SK-N-SH (cell line): Measurements from ENCODE around the gene OSBPL10. TPM values are rescaled to one million over a fixed set of nuclear protein-coding genes. Genes with fewer than 3 reads are reported as not detected.

ENCODE experiments used
- CTCF ChIA-PET: fragments of 300-600, 350-600 bp; formaldehyde crosslinking; extraction: SDS; loops from one replicate; lab custom pipeline; 2021; lab: Yijun Ruan, JAX
- POLR2A ChIA-PET: fragments of 350-600 bp; sonication (Branson Sonifier 250); formaldehyde crosslinking; extraction: SDS; loops from one replicate; lab custom pipeline; 2020; ENCODE audit warnings: antibody characterized with exemption, inconsistent platforms; lab: Yijun Ruan, JAX
- DNase-seq: peaks from one replicate; pipeline ENCODE4 v3.0.0; 2012
- H2AFZ ChIP-seq: fragments of 200-600 bp; sonication (generic); 2 replicates; pipeline ENCODE4 v1.8.1; 2016; ENCODE audit warnings: antibody characterized with exemption, mild to moderate bottlenecking, low read depth
- H3F3A ChIP-seq: fragments of 200-600 bp; sonication (generic); replicated peaks from 2 replicates; pipeline ENCODE3; 2016; ENCODE audit warnings: antibody characterized with exemption, mild to moderate bottlenecking; ENCODE audit not compliant: insufficient read depth
- H3K27ac ChIP-seq, 2 experiments: fragments of 200-500 bp in 1 of 2; fragments of 200-600 bp in 1 of 2; sonication (Bioruptor generic) in 1 of 2; sonication (generic), shearing (Covaris generic) in 1 of 2; 2 replicates each; pipeline versions ENCODE4 v1.5.1 to v1.6.1; 2014 to 2016; ENCODE audit warnings: low read depth in 2 of 2, inconsistent platforms in 1 of 2, low read length in 1 of 2, mild to moderate bottlenecking in 1 of 2, mixed read lengths in 1 of 2
- H3K27me3 ChIP-seq: fragments of 200-600 bp; sonication (generic), shearing (Covaris generic); 2 replicates; pipeline ENCODE4 v1.6.1; 2016; ENCODE audit warnings: mixed run types; ENCODE audit not compliant: insufficient read depth
- H3K36me3 ChIP-seq, 2 experiments: fragments of 200-500 bp in 1 of 2; fragments of 200-600 bp in 1 of 2; sonication (Bioruptor generic) in 1 of 2; sonication (generic) in 1 of 2; replicated peaks in 1 of 2; 2 replicates each; pipeline versions ENCODE3 to v1.5.1; 2014 to 2016; ENCODE audit warnings: low read length in 1 of 2, mild to moderate bottlenecking in 1 of 2; ENCODE audit not compliant: insufficient read depth in 2 of 2, control insufficient read depth in 1 of 2
- H3K4me1 ChIP-seq, 2 experiments: fragments of 200-500 bp in 1 of 2; fragments of 200-600 bp in 1 of 2; sonication (Bioruptor generic) in 1 of 2; sonication (generic), shearing (Covaris generic) in 1 of 2; 2 replicates each; pipeline versions ENCODE4 v1.5.1 to v1.6.1; 2014 to 2016; ENCODE audit warnings: low read depth in 1 of 2, low read length in 1 of 2, mixed run types in 1 of 2; ENCODE audit not compliant: insufficient read depth in 2 of 2, control insufficient read depth in 1 of 2
- H3K4me2 ChIP-seq: fragments of 200-600 bp; sonication (generic), shearing (Covaris generic); 2 replicates; pipeline ENCODE4 v1.6.1; 2017; ENCODE audit warnings: mixed run types
- H3K4me3 ChIP-seq, 2 experiments: fragments of 200-500 bp in 1 of 2; fragments of 200-600 bp in 1 of 2; sonication (Bioruptor generic) in 1 of 2; sonication (generic), shearing (Covaris generic) in 1 of 2; 2 replicates each; pipeline versions ENCODE4 v1.5.1 to v1.8.1; 2014 to 2016; ENCODE audit warnings: low read depth in 2 of 2, inconsistent platforms in 1 of 2, low read length in 1 of 2, mild to moderate bottlenecking in 1 of 2, mixed read lengths in 1 of 2, moderate library complexity in 1 of 2
- H3K79me2 ChIP-seq: fragments of 200-600 bp; sonication (generic); 2 replicates; pipeline ENCODE4 v1.8.1; 2017; ENCODE audit warnings: mild to moderate bottlenecking; ENCODE audit not compliant: insufficient read depth
- H3K9ac ChIP-seq: fragments of 200-600 bp; sonication (generic); 2 replicates; pipeline ENCODE4 v1.6.1; 2017; ENCODE audit warnings: mixed run types
- H3K9me2 ChIP-seq: fragments of 200-600 bp; sonication (generic); 2 replicates; pipeline ENCODE4 v1.6.1; 2017; ENCODE audit warnings: mixed run types
- H3K9me3 ChIP-seq: fragments of 200-600 bp; sonication (generic); 2 replicates; pipeline ENCODE4 v1.6.1; 2017; ENCODE audit warnings: mixed run types, mild to moderate bottlenecking, moderate library complexity
- H4K20me1 ChIP-seq: fragments of 200-600 bp; sonication (generic); 2 replicates; pipeline ENCODE4 v1.6.1; 2017; ENCODE audit warnings: mild to moderate bottlenecking, mixed run types; ENCODE audit not compliant: insufficient read depth
- EP300 ChIP-seq, 2 experiments: IDR thresholded peaks; 2 replicates each; pipeline versions ENCODE4 v1.4.0 to v1.6.1; 2012; ENCODE audit warnings: borderline replicate concordance in 1 of 2, low read depth in 1 of 2, low read length in 1 of 2
- EZH2phosphoT487 ChIP-seq: fragments of 200-600 bp; sonication (generic); IDR thresholded peaks from 2 replicates; pipeline ENCODE4 v1.6.1; 2017; ENCODE audit warnings: low read depth, mixed run types, mild to moderate bottlenecking, antibody characterized with exemption, moderate library complexity, borderline replicate concordance
- FOSL2 ChIP-seq: IDR thresholded peaks from 2 replicates; pipeline ENCODE4 v1.4.0; 2012; ENCODE audit warnings: low read depth, mild to moderate bottlenecking, moderate library complexity, borderline replicate concordance
- FOXJ3 ChIP-seq: sonication (generic); formaldehyde crosslinking; IDR thresholded peaks from 2 replicates; pipeline ENCODE4 v1.5.1; 2020; ENCODE audit warnings: mild to moderate bottlenecking, missing genetic modification reagents
- GATA2 ChIP-seq: sonication (generic); formaldehyde crosslinking; IDR thresholded peaks from 2 replicates; pipeline ENCODE4 v1.5.0; 2020; ENCODE audit warnings: mild to moderate bottlenecking, missing genetic modification reagents
- MXI1 ChIP-seq: IDR thresholded peaks from 2 replicates; pipeline ENCODE4 v1.6.1; 2012; ENCODE audit warnings: mild to moderate bottlenecking, low read depth, low read length, improper control_type of control experiment
- NRF1 ChIP-seq: IDR thresholded peaks from 2 replicates; pipeline ENCODE4 v1.6.1; 2012; ENCODE audit warnings: low read depth, mild to moderate bottlenecking, low read length
- RXRA ChIP-seq: IDR thresholded peaks from 2 replicates; pipeline ENCODE4 v1.4.0; 2012; ENCODE audit warnings: low read depth, mild to moderate bottlenecking, borderline replicate concordance
- TAF1 ChIP-seq: IDR thresholded peaks from 2 replicates; pipeline ENCODE4 v1.6.1; 2012; ENCODE audit warnings: low read depth, mild to moderate bottlenecking, low read length, moderate library complexity, borderline replicate concordance
- TCF12 ChIP-seq: IDR thresholded peaks from 2 replicates; pipeline ENCODE4 v1.4.0; 2012
- TEAD4 ChIP-seq: IDR thresholded peaks from 2 replicates; pipeline ENCODE4 v1.4.0; 2012; ENCODE audit warnings: mild to moderate bottlenecking, borderline replicate concordance; ENCODE audit not compliant: insufficient read depth
- WGBS: methylation state at CpG from one replicate; pipeline ENCODE4 v1.1.6; 2017; ENCODE audit warnings: low lambda C conversion rate; 5-methylcytosine and 5-hydroxymethylcytosine counted together
- polyA plus RNA-seq, 3 experiments: library from polyadenylated mRNA; depleted of rRNA; stranded (reverse); fragments of >200 nt; gene quantifications; 2 replicates each; pipeline ENCODE4 v1.2.3, GENCODE V29; 2012
- TF ChIP-seq, protein P1 (sequence below): IDR thresholded peaks from 2 replicates; pipeline ENCODE4 v1.4.0; 2012; ENCODE audit warnings: low read depth
- TF ChIP-seq, protein P2 (sequence below): fragments of 200-600 bp; sonication (generic); IDR thresholded peaks from 2 replicates; pipeline ENCODE4 v1.6.1; 2017; ENCODE audit warnings: antibody characterized with exemption, mild to moderate bottlenecking, moderate library complexity
- TF ChIP-seq, protein P3 (sequence below): IDR thresholded peaks from 2 replicates; pipeline ENCODE4 v1.4.0; 2012; ENCODE audit warnings: low read depth, borderline replicate concordance
- TF ChIP-seq, protein P4 (sequence below): IDR thresholded peaks from 2 replicates; pipeline ENCODE4 v1.6.1; 2012; ENCODE audit warnings: mild to moderate bottlenecking, low read depth, low read length, moderate library complexity

OSBPL10 gene
- polyA plus RNA-seq, 1 of the 3 experiments (the other 2 are of a cell fraction): 0.12 TPM

DNA sequence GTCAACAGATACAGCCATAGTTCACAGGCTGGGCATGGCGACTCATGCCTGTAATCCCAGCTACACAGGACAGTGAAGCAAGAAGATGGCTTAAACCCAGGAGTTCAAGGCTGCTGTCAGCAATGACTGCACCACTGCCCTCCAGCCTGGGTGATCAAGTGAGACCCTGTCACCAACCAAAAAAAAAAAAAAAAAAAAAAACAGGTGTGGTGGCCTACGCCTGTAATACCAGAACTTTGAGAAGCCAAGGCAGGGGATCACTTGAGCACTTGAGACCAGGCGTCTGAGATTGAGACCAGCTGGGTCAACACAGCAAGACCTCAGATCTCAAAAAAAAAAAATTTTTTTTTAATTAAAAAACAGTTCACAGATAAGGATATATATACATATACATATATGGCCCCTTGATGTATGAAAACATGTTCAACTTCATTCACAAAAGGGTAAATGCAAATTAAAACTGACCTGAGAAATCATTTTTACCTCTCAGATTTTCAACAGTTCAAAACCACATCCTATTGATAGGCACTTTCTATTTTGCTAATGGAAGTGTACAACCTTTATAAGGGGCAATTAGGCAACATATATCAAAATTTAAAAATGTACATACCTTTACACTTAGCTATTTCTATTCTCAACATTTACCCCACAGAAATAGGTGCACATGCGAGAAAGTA lies 51.1 kb downstream of the OSBPL10 start:
- no peaks in the 10 kb centered on the region for H3F3A ChIP-seq
- no peak for DNase-seq
- no peaks in the 10 kb centered on the region; the same call in 1 of the 2 replicates for H3K9me3 ChIP-seq
- no peak overlapping the region for H3K4me3 ChIP-seq
- no peaks in the 10 kb centered on the region for H4K20me1 ChIP-seq
- H3K9ac ChIP-seq: no peak overlapping the region
- no peaks in the 10 kb centered on the region for H3K36me3 ChIP-seq
- H3K27ac ChIP-seq: no peak overlapping the region
- POLR2A ChIA-PET: no interaction called here
- TF ChIP-seq, protein P1, sequence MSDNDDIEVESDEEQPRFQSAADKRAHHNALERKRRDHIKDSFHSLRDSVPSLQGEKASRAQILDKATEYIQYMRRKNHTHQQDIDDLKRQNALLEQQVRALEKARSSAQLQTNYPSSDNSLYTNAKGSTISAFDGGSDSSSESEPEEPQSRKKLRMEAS: no peak
- no peak for TF ChIP-seq TEAD4
- TF ChIP-seq, protein P2, sequence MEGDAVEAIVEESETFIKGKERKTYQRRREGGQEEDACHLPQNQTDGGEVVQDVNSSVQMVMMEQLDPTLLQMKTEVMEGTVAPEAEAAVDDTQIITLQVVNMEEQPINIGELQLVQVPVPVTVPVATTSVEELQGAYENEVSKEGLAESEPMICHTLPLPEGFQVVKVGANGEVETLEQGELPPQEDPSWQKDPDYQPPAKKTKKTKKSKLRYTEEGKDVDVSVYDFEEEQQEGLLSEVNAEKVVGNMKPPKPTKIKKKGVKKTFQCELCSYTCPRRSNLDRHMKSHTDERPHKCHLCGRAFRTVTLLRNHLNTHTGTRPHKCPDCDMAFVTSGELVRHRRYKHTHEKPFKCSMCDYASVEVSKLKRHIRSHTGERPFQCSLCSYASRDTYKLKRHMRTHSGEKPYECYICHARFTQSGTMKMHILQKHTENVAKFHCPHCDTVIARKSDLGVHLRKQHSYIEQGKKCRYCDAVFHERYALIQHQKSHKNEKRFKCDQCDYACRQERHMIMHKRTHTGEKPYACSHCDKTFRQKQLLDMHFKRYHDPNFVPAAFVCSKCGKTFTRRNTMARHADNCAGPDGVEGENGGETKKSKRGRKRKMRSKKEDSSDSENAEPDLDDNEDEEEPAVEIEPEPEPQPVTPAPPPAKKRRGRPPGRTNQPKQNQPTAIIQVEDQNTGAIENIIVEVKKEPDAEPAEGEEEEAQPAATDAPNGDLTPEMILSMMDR: no peak
- TF ChIP-seq, protein P3, sequence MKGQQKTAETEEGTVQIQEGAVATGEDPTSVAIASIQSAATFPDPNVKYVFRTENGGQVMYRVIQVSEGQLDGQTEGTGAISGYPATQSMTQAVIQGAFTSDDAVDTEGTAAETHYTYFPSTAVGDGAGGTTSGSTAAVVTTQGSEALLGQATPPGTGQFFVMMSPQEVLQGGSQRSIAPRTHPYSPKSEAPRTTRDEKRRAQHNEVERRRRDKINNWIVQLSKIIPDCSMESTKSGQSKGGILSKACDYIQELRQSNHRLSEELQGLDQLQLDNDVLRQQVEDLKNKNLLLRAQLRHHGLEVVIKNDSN: no peak
- TF ChIP-seq RXRA: no peak
- TF ChIP-seq, protein P4, sequence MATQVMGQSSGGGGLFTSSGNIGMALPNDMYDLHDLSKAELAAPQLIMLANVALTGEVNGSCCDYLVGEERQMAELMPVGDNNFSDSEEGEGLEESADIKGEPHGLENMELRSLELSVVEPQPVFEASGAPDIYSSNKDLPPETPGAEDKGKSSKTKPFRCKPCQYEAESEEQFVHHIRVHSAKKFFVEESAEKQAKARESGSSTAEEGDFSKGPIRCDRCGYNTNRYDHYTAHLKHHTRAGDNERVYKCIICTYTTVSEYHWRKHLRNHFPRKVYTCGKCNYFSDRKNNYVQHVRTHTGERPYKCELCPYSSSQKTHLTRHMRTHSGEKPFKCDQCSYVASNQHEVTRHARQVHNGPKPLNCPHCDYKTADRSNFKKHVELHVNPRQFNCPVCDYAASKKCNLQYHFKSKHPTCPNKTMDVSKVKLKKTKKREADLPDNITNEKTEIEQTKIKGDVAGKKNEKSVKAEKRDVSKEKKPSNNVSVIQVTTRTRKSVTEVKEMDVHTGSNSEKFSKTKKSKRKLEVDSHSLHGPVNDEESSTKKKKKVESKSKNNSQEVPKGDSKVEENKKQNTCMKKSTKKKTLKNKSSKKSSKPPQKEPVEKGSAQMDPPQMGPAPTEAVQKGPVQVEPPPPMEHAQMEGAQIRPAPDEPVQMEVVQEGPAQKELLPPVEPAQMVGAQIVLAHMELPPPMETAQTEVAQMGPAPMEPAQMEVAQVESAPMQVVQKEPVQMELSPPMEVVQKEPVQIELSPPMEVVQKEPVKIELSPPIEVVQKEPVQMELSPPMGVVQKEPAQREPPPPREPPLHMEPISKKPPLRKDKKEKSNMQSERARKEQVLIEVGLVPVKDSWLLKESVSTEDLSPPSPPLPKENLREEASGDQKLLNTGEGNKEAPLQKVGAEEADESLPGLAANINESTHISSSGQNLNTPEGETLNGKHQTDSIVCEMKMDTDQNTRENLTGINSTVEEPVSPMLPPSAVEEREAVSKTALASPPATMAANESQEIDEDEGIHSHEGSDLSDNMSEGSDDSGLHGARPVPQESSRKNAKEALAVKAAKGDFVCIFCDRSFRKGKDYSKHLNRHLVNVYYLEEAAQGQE: no peak
- no peak for TF ChIP-seq MXI1
- no peak for TF ChIP-seq GATA2 (CRISPR knock-in tag)
- TF ChIP-seq NRF1: no peak
- no peak for TF ChIP-seq EZH2phosphoT487
- no peak for TF ChIP-seq TCF12
- no peak for TF ChIP-seq TAF1
- no peak for TF ChIP-seq FOSL2
- no peak for TF ChIP-seq EP300 (IDR thresholded peaks at IDR 0.05; ENCODE audit: borderline replicate concordance in 1 of 2, low read depth in 1 of 2, low read length in 1 of 2)
- TF ChIP-seq FOXJ3 (CRISPR knock-in tag): no peak
- H3K4me2 ChIP-seq: no peak overlapping the region
- 67% methylated on average over 4 of the region's 4 CpGs for WGBS
- no peaks in the 10 kb centered on the region for H3K79me2 ChIP-seq
- CTCF ChIA-PET: interaction anchor here (0.6 to 1.1 kb wide), 2 partner anchors 30 to 214 kb away, joined by 3 to 4 read pairs; no protein-coding TSS in a partner anchor
- H3K4me1 ChIP-seq: no peaks in the 10 kb centered on the region
- no peaks in the 10 kb centered on the region for H3K27me3 ChIP-seq
- H3K9me2 ChIP-seq: no peaks in the 10 kb centered on the region
- H2AFZ ChIP-seq: no peak overlapping the region
